COLO829 (cell line): ENCODE measurements around the gene WNT2B.

Experiments
- DNase-seq: peaks from one replicate; pipeline ENCODE4 v3.0.0; 2012; ENCODE audit warnings: low spot score

Gene WNT2B

GRCh38 chr1:112505400-112505785, 3.4 kb upstream of the WNT2B start:
- no peak for DNase-seq

GRCh38 chr1:112505878-112506277, 2.9 kb upstream of the WNT2B start:
- DNase-seq: no peak

GRCh38 chr1:112506306-112506705, 2.5 kb upstream of the WNT2B start:
- DNase-seq: no peak

GRCh38 chr1:112506731-112507130, 2.0 kb upstream of the WNT2B start:
- no peak for DNase-seq

GRCh38 chr1:112507336-112507735, 1.4 kb upstream of the WNT2B start:
- DNase-seq: no peak

- DNase-seq: no peak
Observed at GRCh38 chr1:112507921-112508277, 866 bp upstream of the WNT2B start.

GRCh38 chr1:112509005-112509659, 367 bp downstream of the WNT2B start:
- no peak for DNase-seq

- DNase-seq: no peak
Observed at GRCh38 chr1:112509660-112510178, 954 bp downstream of the WNT2B start.

- no peak for DNase-seq
Observed at GRCh38 chr1:112510340-112510739, 1.6 kb downstream of the WNT2B start.

GRCh38 chr1:112511897-112512296, 3.1 kb downstream of the WNT2B start:
- DNase-seq: no peak

GRCh38 chr1:112513112-112513870, 4.5 kb downstream of the WNT2B start:
- DNase-seq: no peak

- DNase-seq: no peak
Observed at GRCh38 chr1:112514901-112515300, 6.1 kb downstream of the WNT2B start.

GRCh38 chr1:112515311-112516009, 6.7 kb downstream of the WNT2B start:
- peak; percentile 56 for DNase-seq

- no peak for DNase-seq
Observed at GRCh38 chr1:112516141-112516540, 7.4 kb downstream of the WNT2B start.

- no peak for DNase-seq
Observed at GRCh38 chr1:112517231-112517630, 8.5 kb downstream of the WNT2B start.

- no peak for DNase-seq
Observed at GRCh38 chr1:112517646-112518045, 8.9 kb downstream of the WNT2B start.

GRCh38 chr1:112518186-112518585, 9.4 kb downstream of the WNT2B start:
- no peak for DNase-seq

- no peak for DNase-seq
Observed at GRCh38 chr1:112520166-112520565, 11.4 kb downstream of the WNT2B start.

- no peak for DNase-seq
Observed at GRCh38 chr1:112522621-112523020, 13.9 kb downstream of the WNT2B start.

- DNase-seq: no peak
Observed at GRCh38 chr1:112524251-112524650, 15.5 kb downstream of the WNT2B start.

- no peak for DNase-seq
Observed at GRCh38 chr1:112524986-112525385, 16.2 kb downstream of the WNT2B start.

- no peak for DNase-seq
Observed at GRCh38 chr1:112527266-112528010, 18.7 kb downstream of the WNT2B start.
